HPDE6-E6E7 (cell line): ENCODE data around the gene SERPINB5.
"Not testable (repeated sequence)": the region's sequence is repeated elsewhere in the genome, so short reads cannot be mapped to it uniquely, and the experiment has no call there.

Source experiments
- DNase-seq: peaks from one replicate; pipeline ENCODE4 v3.0.0; 2011; ENCODE audit warnings: missing footprints; ENCODE audit errors: extremely low spot score

Gene SERPINB5, protein sequence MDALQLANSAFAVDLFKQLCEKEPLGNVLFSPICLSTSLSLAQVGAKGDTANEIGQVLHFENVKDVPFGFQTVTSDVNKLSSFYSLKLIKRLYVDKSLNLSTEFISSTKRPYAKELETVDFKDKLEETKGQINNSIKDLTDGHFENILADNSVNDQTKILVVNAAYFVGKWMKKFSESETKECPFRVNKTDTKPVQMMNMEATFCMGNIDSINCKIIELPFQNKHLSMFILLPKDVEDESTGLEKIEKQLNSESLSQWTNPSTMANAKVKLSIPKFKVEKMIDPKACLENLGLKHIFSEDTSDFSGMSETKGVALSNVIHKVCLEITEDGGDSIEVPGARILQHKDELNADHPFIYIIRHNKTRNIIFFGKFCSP

DNA sequence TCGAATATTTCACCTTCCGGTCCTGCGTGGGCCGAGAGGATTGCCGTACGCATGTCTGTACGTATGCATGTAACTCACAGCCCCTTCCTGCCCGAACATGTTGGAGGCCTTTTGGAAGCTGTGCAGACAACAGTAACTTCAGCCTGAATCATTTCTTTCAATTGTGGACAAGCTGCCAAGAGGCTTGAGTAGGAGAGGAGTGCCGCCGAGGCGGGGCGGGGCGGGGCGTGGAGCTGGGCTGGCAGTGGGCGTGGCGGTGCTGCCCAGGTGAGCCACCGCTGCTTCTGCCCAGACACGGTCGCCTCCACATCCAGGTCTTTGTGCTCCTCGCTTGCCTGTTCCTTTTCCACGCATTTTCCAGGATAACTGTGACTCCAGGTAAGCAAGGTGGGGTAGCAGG, at the start of gene SERPINB5:
TSS of gene SERPINB5 (plus strand) at position 291 of the 400 bp plus-strand sequence. CDS start 7,471 bp downstream, outside the sequence.
- peak; percentile 57 for DNase-seq

DNA sequence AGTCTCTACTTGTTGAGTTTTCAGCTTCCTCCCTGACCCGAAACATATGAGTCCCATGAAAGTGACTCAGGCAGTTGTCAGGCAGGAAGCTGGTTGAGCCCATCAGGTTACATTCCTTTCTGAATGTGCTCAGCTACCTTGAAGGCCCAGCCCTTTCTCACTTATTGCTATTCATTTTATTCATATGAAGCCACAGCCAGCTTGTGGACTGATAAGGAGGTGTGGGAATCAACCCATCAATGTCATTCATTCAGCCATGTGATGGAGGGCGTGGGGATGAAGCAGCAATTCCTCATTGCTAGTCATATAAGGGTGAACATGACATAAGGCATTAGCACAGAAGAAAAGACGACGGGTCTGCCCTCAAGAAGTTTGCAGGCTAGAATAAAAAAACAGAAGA, 49.2 kb upstream of the SERPINB5 start:
- peak; percentile 91 for DNase-seq

- no peak for DNase-seq
These were observed 46.2 kb upstream of the SERPINB5 start for GRCh38 chr18:63430526-63430925.

GRCh38 chr18:63431180-63431579, 45.6 kb upstream of the SERPINB5 start:
- no peak for DNase-seq

GRCh38 chr18:63433334-63433866, 43.4 kb upstream of the SERPINB5 start:
- DNase-seq = no peak

DNA sequence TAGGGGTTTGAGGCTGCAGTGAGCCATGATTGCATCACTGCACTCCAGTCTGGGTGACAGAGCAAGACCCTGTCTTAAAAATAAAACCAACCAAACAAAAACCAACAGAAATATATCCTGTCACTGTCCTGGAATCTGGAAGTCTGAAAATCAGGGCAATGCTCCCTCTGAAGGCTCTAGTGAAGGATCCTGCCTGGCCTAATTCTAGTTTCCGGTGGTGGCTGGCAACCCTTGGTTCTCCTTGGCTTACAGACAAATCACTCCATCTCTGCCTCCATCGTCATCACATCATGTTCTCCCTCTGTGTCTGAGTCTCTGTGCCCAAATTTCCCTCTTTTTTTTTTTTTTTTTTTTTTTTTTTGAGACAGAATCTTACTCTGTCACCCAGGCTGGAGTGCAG, 38.6 kb upstream of the SERPINB5 start:
- DNase-seq = no peak

DNA sequence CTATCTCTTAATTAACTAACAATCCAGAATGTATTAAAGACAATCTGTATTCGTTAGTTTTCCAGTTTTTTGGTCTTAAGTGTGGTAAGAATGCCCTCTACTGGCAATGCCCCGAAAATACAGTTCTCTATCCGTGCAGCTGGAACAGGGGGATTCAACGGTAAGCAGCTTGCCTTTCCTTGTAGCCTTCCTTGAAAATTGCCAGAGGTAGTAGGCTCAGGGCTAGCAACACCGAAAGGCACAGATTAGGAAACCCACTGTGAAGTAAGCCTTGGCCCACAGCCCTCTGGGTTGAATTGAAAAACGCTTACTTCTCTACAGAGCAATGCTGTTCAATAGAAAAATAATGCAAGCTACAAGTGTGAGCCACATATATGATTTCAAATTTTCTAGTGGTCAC, 37.4 kb upstream of the SERPINB5 start:
- peak; percentile 52 for DNase-seq

- no peak for DNase-seq
These were observed 36.5 kb upstream of the SERPINB5 start for GRCh38 chr18:63440219-63440618.

DNA sequence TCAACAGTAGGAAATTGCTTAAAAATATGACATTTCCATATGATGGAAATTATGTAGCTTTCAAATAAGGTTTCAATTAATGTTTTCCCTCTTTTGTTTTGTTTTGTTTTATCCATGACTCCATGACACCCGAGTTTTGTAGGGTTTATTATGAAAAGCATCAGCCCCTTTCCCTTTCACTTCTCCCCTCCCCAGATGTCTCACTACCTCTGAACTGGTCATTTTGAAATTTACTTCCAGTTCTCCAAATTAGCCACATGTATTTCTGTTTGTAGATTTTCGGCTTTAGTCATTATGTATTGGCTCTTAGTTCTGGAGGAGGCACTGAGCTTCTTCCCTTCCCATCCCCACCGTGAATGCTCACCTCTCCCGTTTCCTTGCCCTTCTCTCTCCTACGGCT, 35.9 kb upstream of the SERPINB5 start:
- DNase-seq = no peak

DNA sequence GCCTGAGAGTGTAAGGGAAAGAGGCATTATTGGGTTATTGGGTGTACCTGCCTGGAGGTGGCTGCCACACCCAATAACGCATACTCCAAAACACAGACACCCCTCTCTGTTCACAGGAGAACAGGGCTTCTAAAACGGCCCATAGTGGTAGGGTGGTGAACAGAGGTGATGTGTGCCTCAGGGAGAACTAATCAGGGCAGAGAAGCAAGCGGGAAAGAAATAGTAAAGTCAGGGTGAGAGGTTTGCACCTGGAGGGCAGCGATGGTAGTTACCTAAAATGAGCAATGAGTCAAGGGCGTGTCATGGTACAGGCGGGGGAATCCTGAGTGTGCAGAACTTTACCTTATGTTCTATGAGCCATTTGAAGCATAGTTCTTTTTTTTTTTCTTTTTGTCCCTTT, 32.9 kb upstream of the SERPINB5 start:
- DNase-seq = no peak

GRCh38 chr18:63444580-63444979, 32.2 kb upstream of the SERPINB5 start:
- peak; percentile 77 for DNase-seq

DNA sequence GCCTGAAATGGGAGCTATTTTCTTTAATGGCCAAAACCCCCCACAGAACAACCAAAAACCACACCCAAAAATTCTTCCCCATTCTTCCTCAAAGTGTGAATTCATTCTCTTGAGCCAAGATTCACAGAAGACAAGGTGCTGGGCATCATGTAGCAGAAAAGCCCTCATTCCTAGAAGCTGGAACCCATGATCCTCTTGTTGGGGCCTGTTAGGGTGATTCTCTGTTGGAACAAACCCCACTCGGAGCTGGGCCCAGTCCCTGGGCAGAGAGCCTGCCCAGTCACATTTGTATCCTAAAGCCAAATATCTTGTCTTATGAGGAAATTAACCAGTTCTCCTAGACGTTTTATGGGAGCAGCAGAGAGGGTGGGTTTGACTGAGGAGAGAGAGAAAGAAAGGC, 31.7 kb upstream of the SERPINB5 start:
- DNase-seq = no peak

DNA sequence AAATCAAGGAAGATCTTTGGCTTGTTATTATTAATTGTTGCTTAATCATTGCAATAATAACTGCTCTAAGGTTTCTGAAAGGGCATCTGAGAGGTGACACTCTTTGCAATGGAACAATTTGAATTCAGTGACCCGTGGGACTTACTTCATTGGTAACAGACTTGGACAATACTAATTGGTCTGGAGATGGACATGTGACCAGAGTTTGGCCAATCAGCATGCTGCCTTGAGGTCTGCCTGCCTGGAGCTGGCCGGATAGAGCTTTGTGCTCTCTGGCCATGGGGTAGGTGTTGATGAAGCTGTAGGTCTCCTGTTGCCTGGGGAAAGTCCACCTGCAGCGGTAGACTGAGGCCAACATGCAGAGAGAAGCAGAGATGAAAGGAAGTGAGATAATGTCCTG, 30.5 kb upstream of the SERPINB5 start:
- no peak for DNase-seq

- no peak for DNase-seq
These were observed 29.7 kb upstream of the SERPINB5 start for GRCh38 chr18:63447066-63447465.

DNA sequence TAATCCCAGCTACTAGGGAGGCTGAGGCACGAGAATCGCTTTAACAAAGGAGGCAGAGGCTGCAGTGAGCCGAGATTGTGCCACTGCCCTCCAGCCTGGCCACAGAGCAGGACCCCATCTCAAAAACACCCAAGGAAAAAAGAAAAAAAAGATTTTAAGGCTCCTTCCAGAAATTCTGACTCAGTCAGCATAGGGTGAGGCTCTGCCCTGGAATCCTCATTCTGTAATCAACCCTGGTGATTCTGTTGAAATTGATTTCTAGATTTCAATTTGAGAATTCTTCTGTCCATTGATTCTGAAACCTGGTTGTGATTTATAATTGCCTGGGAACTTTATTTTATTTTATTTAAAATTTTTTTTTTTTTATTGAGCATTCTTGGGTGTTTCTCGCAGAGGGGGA, 27.3 kb upstream of the SERPINB5 start:
- DNase-seq = no peak

GRCh38 chr18:63451799-63452660, 24.7 kb upstream of the SERPINB5 start:
- DNase-seq = no peak

DNA sequence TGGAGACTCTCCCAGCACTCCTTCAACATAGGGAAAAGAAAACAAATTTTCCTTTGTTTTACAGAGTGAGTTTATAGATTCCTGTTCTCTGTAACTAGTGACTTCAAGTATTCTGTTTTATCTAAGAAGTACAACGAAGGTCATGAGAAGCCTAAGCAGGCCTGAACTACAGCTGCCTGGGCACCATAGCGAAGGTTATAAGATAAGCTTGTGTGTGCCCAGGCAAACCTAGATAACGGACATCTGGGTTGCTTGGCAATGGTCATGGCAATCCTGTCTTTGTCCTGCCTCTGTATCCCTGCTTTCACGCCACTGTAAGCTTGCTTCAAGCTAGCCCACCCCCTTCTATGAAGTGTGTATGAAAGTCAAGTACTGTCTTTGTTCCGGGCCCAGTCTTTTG, 24.0 kb upstream of the SERPINB5 start:
- DNase-seq = not testable (repeated sequence)

- DNase-seq = peak; percentile 87
These were observed 22.3 kb upstream of the SERPINB5 start for GRCh38 chr18:63454497-63454896.

DNA sequence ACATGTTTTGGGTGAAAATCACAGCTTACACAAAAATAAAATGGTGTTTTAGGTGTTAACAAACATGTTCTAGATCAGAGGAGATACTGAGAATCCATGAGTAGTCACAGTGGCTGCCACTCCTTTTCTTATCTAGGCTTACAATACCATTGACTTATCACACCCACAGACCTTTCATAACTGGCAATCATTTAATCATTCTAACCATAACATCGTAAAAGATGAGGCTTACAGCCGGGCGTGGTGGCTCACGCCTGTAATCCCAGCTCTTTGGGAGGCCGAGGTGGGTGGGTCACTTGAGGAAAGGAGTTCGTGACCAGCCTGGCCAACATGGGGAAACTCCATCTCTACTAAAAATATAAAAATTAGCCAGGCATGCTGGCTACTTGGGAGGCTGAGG, 18.8 kb upstream of the SERPINB5 start:
- no peak for DNase-seq

DNA sequence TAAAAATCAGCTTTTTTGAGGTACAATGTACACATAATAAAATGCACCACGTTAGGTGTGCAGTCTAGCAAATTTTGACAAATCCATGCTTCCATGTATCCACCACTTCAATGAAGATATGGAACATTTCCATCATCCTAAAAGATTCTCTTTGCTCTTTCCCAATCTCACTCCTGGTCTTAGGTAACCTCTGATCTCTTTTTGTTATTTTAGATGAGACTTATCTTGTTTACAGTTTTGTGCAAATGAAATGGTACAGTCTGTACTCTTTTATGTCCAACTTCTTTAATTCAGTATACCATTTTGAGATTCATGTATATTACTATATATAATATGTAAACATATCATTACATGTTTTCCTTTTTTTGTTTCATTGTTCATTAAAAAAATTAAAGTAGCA, 16.3 kb upstream of the SERPINB5 start:
- no peak for DNase-seq

GRCh38 chr18:63464434-63464833, 12.3 kb upstream of the SERPINB5 start:
- no peak for DNase-seq

DNA sequence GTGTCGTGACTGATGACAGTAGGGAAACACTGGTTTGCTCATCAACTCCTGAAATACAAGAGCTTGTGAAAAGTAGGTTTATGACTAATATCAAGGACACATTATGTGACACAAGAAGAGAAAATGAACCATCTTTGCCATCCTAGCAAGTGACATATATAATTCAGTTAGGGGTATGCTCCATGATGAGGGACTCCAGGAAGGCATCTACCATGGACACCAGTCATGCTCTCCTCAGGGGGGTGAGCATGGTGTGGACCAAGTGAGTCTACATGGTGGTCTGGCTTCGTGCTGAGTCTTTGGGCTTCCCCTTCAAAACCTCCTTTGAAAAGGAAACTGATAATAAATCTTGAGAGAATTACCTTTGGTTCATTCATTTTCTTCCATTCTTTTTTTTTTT, 11.7 kb upstream of the SERPINB5 start:
- no peak for DNase-seq

- no peak for DNase-seq
These were observed 9.1 kb upstream of the SERPINB5 start for GRCh38 chr18:63467699-63468098.
